ENCODE data around the gene APOBEC3A.
"Not testable (repeated sequence)": the region's sequence is repeated elsewhere in the genome, so short reads cannot be mapped to it uniquely, and the experiment has no call there.

Gene APOBEC3A

GRCh38 chr22:38984224-38984623, 26.8 kb downstream of the APOBEC3A start:
- peaks cover 10% of the 10 kb centered on the region for H3K4me1 ChIP-seq (ENCODE audit: insufficient read depth, low read length)
- H3K36me3 ChIP-seq (ENCODE audit: insufficient read depth, low read length), result no peaks in the 10 kb centered on the region
- no peaks in the 10 kb centered on the region for H3K9me3 ChIP-seq (ENCODE audit: low read length)
- H3K27me3 ChIP-seq (ENCODE audit: insufficient read depth, low read length), result no peaks in the 10 kb centered on the region
- H2AFZ ChIP-seq (ENCODE audit: low read depth, low read length), result no peak overlapping the region
- no peak overlapping the region for H3K4me3 ChIP-seq (ENCODE audit: low read length)

DNA sequence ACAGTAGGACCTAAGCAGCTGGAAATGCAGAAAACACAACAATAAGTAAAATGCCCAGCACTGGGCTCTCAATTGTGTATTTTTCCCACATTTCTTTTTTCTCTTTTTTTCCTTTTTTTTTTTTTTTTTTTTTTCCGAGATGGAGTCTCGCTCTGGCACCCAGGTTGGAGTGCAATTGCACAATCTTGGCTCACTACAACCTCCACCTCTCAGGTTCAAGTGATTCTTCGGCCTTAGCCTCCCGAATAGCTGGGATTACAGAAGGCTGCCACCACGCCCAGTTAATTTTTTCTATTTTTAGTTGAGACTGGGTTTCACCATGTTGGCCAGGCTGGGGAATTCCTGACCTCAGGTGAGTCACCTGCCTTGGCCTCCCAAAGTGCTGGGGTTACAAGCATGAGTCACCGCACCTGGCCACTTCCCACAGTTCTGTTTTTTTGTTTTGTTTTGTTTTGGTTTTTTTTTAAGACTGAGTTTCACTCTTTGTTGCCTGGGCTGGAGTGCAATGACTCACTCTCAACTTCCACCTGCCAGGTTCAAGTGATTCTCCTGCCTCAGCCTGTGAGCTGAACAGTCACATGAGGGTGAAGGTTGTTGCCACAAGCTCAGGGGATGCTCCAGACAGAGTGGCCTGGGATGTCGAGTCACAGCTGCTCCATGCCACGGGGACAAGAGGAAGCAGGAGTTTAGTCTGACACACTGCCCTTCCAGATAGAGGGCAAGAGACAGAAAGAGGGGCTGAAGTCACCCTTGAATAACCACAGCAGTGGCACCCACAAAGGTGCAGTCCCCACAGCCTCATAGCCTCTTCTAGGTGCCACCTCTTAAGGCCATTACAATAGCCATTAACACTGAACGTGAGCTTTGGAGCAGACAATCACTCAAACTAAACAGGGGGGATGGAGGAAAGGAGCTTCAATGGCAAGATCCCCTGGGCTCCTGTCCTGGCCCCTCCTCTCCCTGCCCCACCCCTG, 27.7 kb downstream of the APOBEC3A start:
- peaks cover 10% of the 10 kb centered on the region for H3K4me1 ChIP-seq (ENCODE audit: insufficient read depth, low read length)
- not testable (repeated sequence) for H3K36me3 ChIP-seq (ENCODE audit: insufficient read depth, low read length); H3K4me3 ChIP-seq (ENCODE audit: low read length); H3K9me3 ChIP-seq (ENCODE audit: low read length); H2AFZ ChIP-seq (ENCODE audit: low read depth, low read length); H3K27me3 ChIP-seq (ENCODE audit: insufficient read depth, low read length)

- peaks cover 7% of the 10 kb centered on the region for H3K4me1 ChIP-seq (ENCODE audit: insufficient read depth, low read length)
- H3K4me3 ChIP-seq (ENCODE audit: low read length), result no peak overlapping the region
- H3K27me3 ChIP-seq (ENCODE audit: insufficient read depth, low read length), result no peaks in the 10 kb centered on the region
- H2AFZ ChIP-seq (ENCODE audit: low read depth, low read length), result no peak overlapping the region
- no peaks in the 10 kb centered on the region for H3K9me3 ChIP-seq (ENCODE audit: low read length)
- no peaks in the 10 kb centered on the region for H3K36me3 ChIP-seq (ENCODE audit: insufficient read depth, low read length)
These were observed 29.2 kb downstream of the APOBEC3A start for GRCh38 chr22:38986629-38987028.

DNA sequence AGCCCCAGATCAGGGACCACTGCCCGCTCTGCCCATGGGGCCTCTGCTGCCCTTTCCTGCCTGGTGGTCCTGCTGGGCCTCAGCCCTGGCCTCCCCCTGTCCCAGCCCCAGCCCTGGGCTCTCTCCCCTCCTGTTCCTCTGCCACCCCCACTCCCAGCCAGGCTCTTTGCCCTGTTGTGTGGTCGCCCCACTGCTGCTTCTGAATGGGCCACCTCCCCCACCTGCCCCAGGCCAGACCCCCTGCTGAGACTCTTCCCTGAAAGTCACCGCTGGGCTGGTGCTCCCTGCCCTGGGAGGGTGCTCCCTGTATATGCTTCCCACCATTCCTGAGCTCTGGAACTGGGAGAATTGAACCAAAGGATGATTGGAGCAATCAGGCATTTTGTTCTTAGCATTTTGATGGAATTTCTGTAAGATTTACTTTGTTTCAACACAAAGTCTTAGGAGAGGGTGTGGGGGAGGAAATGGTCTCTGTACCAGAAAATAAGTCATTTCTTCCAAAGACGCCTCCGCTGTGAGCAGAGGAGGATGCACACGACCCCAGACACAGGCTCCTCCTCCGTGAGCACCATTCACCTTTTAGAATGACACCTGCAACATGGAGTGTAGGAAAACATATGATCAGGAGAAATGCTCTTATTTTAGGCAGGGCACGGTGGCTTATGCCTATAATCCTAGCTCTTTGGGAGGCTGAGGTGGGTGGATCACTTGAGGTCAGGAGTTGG, 29.9 kb downstream of the APOBEC3A start:
- H3K9me3 ChIP-seq (ENCODE audit: low read length), result no peaks in the 10 kb centered on the region
- H3K4me1 ChIP-seq (ENCODE audit: insufficient read depth, low read length), result no peaks in the 10 kb centered on the region
- H2AFZ ChIP-seq (ENCODE audit: low read depth, low read length), result no peak overlapping the region
- H3K27me3 ChIP-seq (ENCODE audit: insufficient read depth, low read length), result no peaks in the 10 kb centered on the region
- H3K4me3 ChIP-seq (ENCODE audit: low read length), result no peak overlapping the region
- H3K36me3 ChIP-seq (ENCODE audit: insufficient read depth, low read length), result no peaks in the 10 kb centered on the region

DNA sequence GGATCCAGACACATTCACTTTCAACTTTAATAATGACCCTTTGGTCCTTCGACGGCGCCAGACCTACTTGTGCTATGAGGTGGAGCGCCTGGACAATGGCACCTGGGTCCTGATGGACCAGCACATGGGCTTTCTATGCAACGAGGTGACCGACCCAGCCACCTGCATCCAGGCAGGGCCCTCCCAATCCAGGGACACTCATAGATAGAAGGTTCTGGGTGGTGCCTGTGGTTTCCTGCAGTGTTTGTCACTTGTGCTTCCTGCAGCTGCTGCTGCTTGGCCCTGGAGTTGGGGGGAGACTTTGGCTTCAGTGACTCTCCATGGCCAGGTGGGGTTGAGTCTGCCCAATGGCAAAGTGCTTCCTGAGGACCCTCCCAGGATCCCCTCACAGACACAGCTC, 32.1 kb downstream of the APOBEC3A start:
- H2AFZ ChIP-seq (ENCODE audit: low read depth, low read length), result no peak overlapping the region
- no peaks in the 10 kb centered on the region for H3K36me3 ChIP-seq (ENCODE audit: insufficient read depth, low read length)
- H3K4me1 ChIP-seq (ENCODE audit: insufficient read depth, low read length), result no peaks in the 10 kb centered on the region
- H3K4me3 ChIP-seq (ENCODE audit: low read length), result no peak overlapping the region
- H3K27me3 ChIP-seq (ENCODE audit: insufficient read depth, low read length), result no peaks in the 10 kb centered on the region
- H3K9me3 ChIP-seq (ENCODE audit: low read length), result no peaks in the 10 kb centered on the region

GRCh38 chr22:38992871-38993371, 35.5 kb downstream of the APOBEC3A start:
- not testable (repeated sequence) for H3K36me3 ChIP-seq (ENCODE audit: insufficient read depth, low read length); H2AFZ ChIP-seq (ENCODE audit: low read depth, low read length); H3K4me1 ChIP-seq (ENCODE audit: insufficient read depth, low read length); H3K9me3 ChIP-seq (ENCODE audit: low read length); H3K4me3 ChIP-seq (ENCODE audit: low read length); H3K27me3 ChIP-seq (ENCODE audit: insufficient read depth, low read length)

GRCh38 chr22:38996105-38996504, 38.7 kb downstream of the APOBEC3A start:
- Histone ChIP-seq H3K9me3 (ENCODE audit: low read length) (no peaks in the 10 kb centered on the region), H3K27me3 (ENCODE audit: insufficient read depth, low read length) (peaks cover 2% of the 10 kb centered on the region), H3K4me3 (ENCODE audit: low read length) (no peak overlapping the region)

DNA sequence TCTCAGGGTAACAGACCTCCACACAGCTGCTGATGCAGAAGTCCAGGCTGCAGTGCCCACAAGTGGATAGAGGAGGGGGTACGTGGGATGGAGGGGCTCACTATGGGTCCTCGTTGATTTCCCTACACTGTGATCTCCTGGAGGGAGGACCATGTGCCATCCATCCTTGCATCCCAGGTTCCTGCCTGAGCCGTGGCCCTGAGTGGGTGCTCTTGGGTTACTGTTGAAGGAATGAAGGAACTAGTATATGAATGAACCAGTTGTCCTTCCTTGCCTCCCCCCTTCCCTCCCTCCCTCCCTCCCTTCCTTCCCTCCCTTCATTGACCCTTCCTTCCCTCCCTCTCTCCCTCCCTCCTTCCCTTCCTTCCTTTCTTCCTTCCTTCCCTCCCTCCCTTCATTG, 40.1 kb downstream of the APOBEC3A start:
- Histone ChIP-seq H3K9me3 (ENCODE audit: low read length) (no peaks in the 10 kb centered on the region), H3K27me3 (ENCODE audit: insufficient read depth, low read length) (peaks cover 2% of the 10 kb centered on the region), H3K36me3 (ENCODE audit: insufficient read depth, low read length) (no peaks in the 10 kb centered on the region)

More at GRCh38 chr22:38996105-38996504, 38.7 kb downstream of the APOBEC3A start:
- no peak overlapping the region for H2AFZ ChIP-seq (ENCODE audit: low read depth, low read length)
- no peaks in the 10 kb centered on the region for H3K4me1 ChIP-seq (ENCODE audit: insufficient read depth, low read length)
- H3K36me3 ChIP-seq (ENCODE audit: insufficient read depth, low read length), result no peaks in the 10 kb centered on the region

GRCh38 chr22:39003165-39003638, 45.8 kb downstream of the APOBEC3A start:
- Histone ChIP-seq H3K4me1 (ENCODE audit: insufficient read depth, low read length) (peaks cover 3% of the 10 kb centered on the region), H3K36me3 (ENCODE audit: insufficient read depth, low read length) (no peaks in the 10 kb centered on the region), H3K27me3 (ENCODE audit: insufficient read depth, low read length) (no peaks in the 10 kb centered on the region), H3K4me3 (ENCODE audit: low read length) (no peak overlapping the region), H3K9me3 (ENCODE audit: low read length) (no peaks in the 10 kb centered on the region), H2AFZ (ENCODE audit: low read depth, low read length) (no peak overlapping the region)

More for the DNA sequence above, 40.1 kb downstream of the APOBEC3A start:
- Histone ChIP-seq H3K4me1 (ENCODE audit: insufficient read depth, low read length) (no peaks in the 10 kb centered on the region), H2AFZ (ENCODE audit: low read depth, low read length) (no peak overlapping the region), H3K4me3 (ENCODE audit: low read length) (no peak overlapping the region)

GRCh38 chr22:39007177-39007576, 49.8 kb downstream of the APOBEC3A start:
- Histone ChIP-seq H3K4me3 (ENCODE audit: low read length) (no peak overlapping the region), H3K36me3 (ENCODE audit: insufficient read depth, low read length) (no peaks in the 10 kb centered on the region), H3K4me1 (ENCODE audit: insufficient read depth, low read length) (peaks cover 3% of the 10 kb centered on the region), H2AFZ (ENCODE audit: low read depth, low read length) (no peak overlapping the region), H3K27me3 (ENCODE audit: insufficient read depth, low read length) (no peaks in the 10 kb centered on the region), H3K9me3 (ENCODE audit: low read length) (no peaks in the 10 kb centered on the region)

DNA sequence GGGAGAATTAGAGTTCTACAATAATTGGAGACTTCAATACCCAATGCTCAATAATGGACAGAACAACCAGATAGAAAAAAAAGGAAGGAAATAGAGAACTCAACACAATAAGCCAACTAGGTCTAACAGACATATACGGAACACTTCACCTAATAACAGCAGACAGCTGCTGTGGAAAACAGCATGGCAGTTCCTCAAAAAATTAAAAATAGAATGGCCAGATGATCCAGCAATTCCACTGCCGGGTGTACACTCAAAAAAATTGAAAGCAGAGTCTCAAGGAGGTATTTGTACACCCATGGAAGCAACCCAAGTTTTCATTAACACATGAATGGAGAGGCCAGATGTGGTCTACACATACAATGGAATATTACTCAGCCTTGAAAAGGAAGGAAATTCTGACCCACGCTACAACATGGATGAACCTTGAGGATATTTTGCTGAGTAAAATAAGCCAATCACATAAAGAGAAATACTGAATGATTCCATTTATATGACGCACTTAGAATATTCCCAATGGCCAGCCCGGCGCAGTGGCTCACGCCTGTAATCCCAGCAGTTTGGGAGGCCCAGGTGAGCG, 51.0 kb downstream of the APOBEC3A start:
- H3K27me3 ChIP-seq (ENCODE audit: insufficient read depth, low read length); H3K36me3 ChIP-seq (ENCODE audit: insufficient read depth, low read length); H3K4me1 ChIP-seq (ENCODE audit: insufficient read depth, low read length); H3K9me3 ChIP-seq (ENCODE audit: low read length); H2AFZ ChIP-seq (ENCODE audit: low read depth, low read length); H3K4me3 ChIP-seq (ENCODE audit: low read length): not testable (repeated sequence)

- Histone ChIP-seq H3K4me3 (ENCODE audit: low read length) (no peak overlapping the region), H3K36me3 (ENCODE audit: insufficient read depth, low read length) (no peaks in the 10 kb centered on the region), H3K4me1 (ENCODE audit: insufficient read depth, low read length) (peaks cover 14% of the 10 kb centered on the region), H2AFZ (ENCODE audit: low read depth, low read length) (no peak overlapping the region), H3K9me3 (ENCODE audit: low read length) (no peaks in the 10 kb centered on the region), H3K27me3 (ENCODE audit: insufficient read depth, low read length) (no peaks in the 10 kb centered on the region)
These were observed 53.5 kb downstream of the APOBEC3A start for GRCh38 chr22:39010946-39011345.

Measured in neuron (in vitro differentiated cells).